Caco-2 (cell line): ENCODE results near the gene TJP2. TPM values are rescaled to one million over a fixed set of nuclear protein-coding genes. Genes with fewer than 3 reads are reported as not detected.
A peak's percentile ranks its signal among the peaks of the same experiment; 100 is the strongest.
"Not testable (repeated sequence)": the region's sequence is repeated elsewhere in the genome, so short reads cannot be mapped to it uniquely, and the experiment has no call there.

Experiments used
- BruUV-seq: library from RNA; stranded (reverse); fragments of 400-500 nt; replicated peaks from 2 replicates; lab custom pipeline; 2021; lab: Mats Ljungman, UMichigan
- CTCF ChIA-PET: fragments of 300-600 bp; sonication (Branson Sonifier 250); formaldehyde crosslinking; loops from one replicate; lab custom pipeline; 2022; ENCODE audit warnings: antibody characterized with exemption; lab: Charles Lee
- POLR2A ChIA-PET: fragments of 300-600 bp; sonication (Branson Sonifier 250); formaldehyde crosslinking; loops from one replicate; lab custom pipeline; 2022; ENCODE audit warnings: antibody characterized with exemption; lab: Charles Lee
- DNase-seq, 2 experiments: peaks; one replicate each; pipeline versions ENCODE4 v3.0.0 to v3.0.0-alpha.2; 2020 to 2022
- H3K27me3 ChIP-seq: replicated peaks from 2 replicates; pipeline ENCODE4 v1.6.0; 2011; ENCODE audit warnings: low read length; ENCODE audit not compliant: control insufficient read depth, insufficient read depth
- H3K36me3 ChIP-seq: 2 replicates; pipeline ENCODE4 v1.5.1; 2011; ENCODE audit warnings: low read length; ENCODE audit not compliant: control insufficient read depth, insufficient read depth
- H3K4me1 ChIP-seq: fragments of 250-450 bp; sonication (Bioruptor Pico); 2 replicates; pipeline ENCODE4 v1.5.1; 2020; ENCODE audit warnings: mild to moderate bottlenecking
- H3K4me3 ChIP-seq: 2 replicates; pipeline ENCODE4 v1.5.1; 2011; ENCODE audit warnings: low read depth, mild to moderate bottlenecking, control low read depth, low read length
- H3K9me3 ChIP-seq: fragments of 250-450 bp; sonication (Bioruptor Pico); 2 replicates; pipeline ENCODE4 v1.5.1; 2020; ENCODE audit warnings: mild to moderate bottlenecking, moderate library complexity
- H3K27ac Mint-ChIP-seq: one replicate; pipeline ENCODE4 v1.8.0; 2022; ENCODE audit warnings: mixed read lengths; ENCODE audit not compliant: unreplicated experiment
- H3K27me3 Mint-ChIP-seq: one replicate; pipeline ENCODE4 v1.8.0; 2022; ENCODE audit warnings: mixed read lengths; ENCODE audit not compliant: insufficient read depth, unreplicated experiment
- H3K36me3 Mint-ChIP-seq: one replicate; pipeline ENCODE4 v1.8.0; 2022; ENCODE audit warnings: mild to moderate bottlenecking, mixed read lengths; ENCODE audit not compliant: insufficient read depth, unreplicated experiment
- H3K4me1 Mint-ChIP-seq: one replicate; pipeline ENCODE4 v1.8.0; 2022; ENCODE audit warnings: low read depth, mixed read lengths; ENCODE audit not compliant: unreplicated experiment
- H3K4me3 Mint-ChIP-seq: one replicate; pipeline ENCODE4 v1.8.0; 2022; ENCODE audit warnings: mild to moderate bottlenecking, moderate library complexity, mixed read lengths; ENCODE audit not compliant: unreplicated experiment
- H3K9me3 Mint-ChIP-seq: one replicate; pipeline ENCODE4 v1.8.0; 2022; ENCODE audit warnings: mixed read lengths; ENCODE audit not compliant: unreplicated experiment
- CTCF ChIP-seq, 2 experiments: fragments of 200-600 bp in 1 of 2; IDR thresholded peaks; 1 replicate in 1 of 2; 2 replicates in 1 of 2; pipeline versions ENCODE4 v1.5.1 to v1.8.0; 2011 to 2022; ENCODE audit warnings: antibody characterized with exemption in 1 of 2, control low read depth in 1 of 2, inconsistent platforms in 1 of 2, low read depth in 1 of 2, low read length in 1 of 2, mild to moderate bottlenecking in 1 of 2, moderate library complexity in 1 of 2; ENCODE audit not compliant: insufficient read depth in 1 of 2, severe bottlenecking in 1 of 2, unreplicated experiment in 1 of 2
- intact Hi-C: fragments of 100-400 bp; cut with micrococcal nuclease; formaldehyde crosslinking; loops from one replicate; pipeline ENCODE4 v1.10.0; 2022; ENCODE audit not compliant: unreplicated experiment
- total RNA-seq: library from RNA; stranded (reverse); gene quantifications from 2 replicates; pipeline ENCODE4 v1.2.3, GENCODE V29; 2022

Gene TJP2
- total RNA-seq, 1 experiment from 2014 or later, result 36.7 TPM

GRCh38 chr9:69157751-69158466, 16.2 kb upstream of the TJP2 start:
- no peaks in the 10 kb centered on the region for H3K27me3 ChIP-seq
- intact Hi-C loops, result loop anchor here (5.0 kb wide), 1 partner anchor 34 kb away; no protein-coding TSS in a partner anchor
- Mint-ChIP-seq H3K4me1 (no peaks in the 10 kb centered on the region), H3K27me3 (no peaks in the 10 kb centered on the region), H3K27ac (no peak overlapping the region), H3K36me3 (no peaks in the 10 kb centered on the region), H3K4me3 (no peak overlapping the region), H3K9me3 (no peaks in the 10 kb centered on the region)
- H3K36me3 ChIP-seq, result no peaks in the 10 kb centered on the region
- ChIA-PET CTCF (interaction anchor here (0.6 to 0.9 kb wide), 6 partner anchors 20 to 104 kb away, joined by 3 to 8 read pairs (median 4); no protein-coding TSS in a partner anchor), POLR2A (interaction anchor here (0.6 kb wide), 1 partner anchor 22 kb away, joined by 5 read pairs; no protein-coding TSS in a partner anchor)
- H3K4me3 ChIP-seq, result no peak overlapping the region
- no peak for TF ChIP-seq CTCF (IDR thresholded peaks at IDR 0.05; ENCODE audit: insufficient read depth in 1 of 2, low read depth in 1 of 2, low read length in 1 of 2, severe bottlenecking in 1 of 2, unreplicated experiment in 1 of 2)
- H3K9me3 ChIP-seq, result no peaks in the 10 kb centered on the region
- H3K4me1 ChIP-seq, result no peaks in the 10 kb centered on the region
- DNase-seq, result peak in 1 of 2 experiments; percentile 4
- BruUV-seq, result no TSS peak

GRCh38 chr9:69158471-69158870, 15.6 kb upstream of the TJP2 start:
- no TSS peak for BruUV-seq
- no peaks in the 10 kb centered on the region for H3K36me3 Mint-ChIP-seq
- ChIA-PET POLR2A (interaction anchor here (0.6 kb wide), 1 partner anchor 23 kb away, joined by 5 read pairs; no protein-coding TSS in a partner anchor), CTCF (interaction anchor here (0.6 to 0.9 kb wide), 6 partner anchors 21 to 105 kb away, joined by 3 to 8 read pairs (median 4); no protein-coding TSS in a partner anchor)
- no peak overlapping the region for H3K27ac Mint-ChIP-seq
- Histone ChIP-seq H3K4me1 (no peaks in the 10 kb centered on the region), H3K4me3 (no peak overlapping the region), H3K27me3 (no peaks in the 10 kb centered on the region), H3K36me3 (no peaks in the 10 kb centered on the region), H3K9me3 (no peaks in the 10 kb centered on the region)
- DNase-seq, result no peak
- no peak for TF ChIP-seq CTCF (IDR thresholded peaks at IDR 0.05; ENCODE audit: insufficient read depth in 1 of 2, low read depth in 1 of 2, low read length in 1 of 2, severe bottlenecking in 1 of 2, unreplicated experiment in 1 of 2)
- H3K4me3 Mint-ChIP-seq, result no peak overlapping the region
- intact Hi-C loops, result loop anchor here (5.0 kb wide), 1 partner anchor 34 kb away; no protein-coding TSS in a partner anchor
- no peaks in the 10 kb centered on the region for H3K9me3 Mint-ChIP-seq
- no peaks in the 10 kb centered on the region for H3K27me3 Mint-ChIP-seq
- no peaks in the 10 kb centered on the region for H3K4me1 Mint-ChIP-seq

- CTCF ChIA-PET, H3K36me3 Mint-ChIP-seq, H3K4me1 Mint-ChIP-seq, H3K9me3 Mint-ChIP-seq, H3K4me1 ChIP-seq, H3K36me3 ChIP-seq, H3K4me3 Mint-ChIP-seq, H3K27me3 Mint-ChIP-seq, H3K27me3 ChIP-seq, H3K27ac Mint-ChIP-seq, H3K9me3 ChIP-seq, DNase-seq, BruUV-seq, H3K4me3 ChIP-seq, POLR2A ChIA-PET, intact Hi-C loops: not testable (repeated sequence)
These were observed 9.5 kb upstream of the TJP2 start for GRCh38 chr9:69164573-69164972.
